GF-D8 (cell line): ENCODE data around the gene VDR.
"Not testable (repeated sequence)": the region's sequence is repeated elsewhere in the genome, so short reads cannot be mapped to it uniquely, and the experiment has no call there.

Experiments
- DNase-seq: peaks from one replicate; lab custom pipeline; 2025; lab: John Stamatoyannopoulos, UW

The VDR gene

DNA sequence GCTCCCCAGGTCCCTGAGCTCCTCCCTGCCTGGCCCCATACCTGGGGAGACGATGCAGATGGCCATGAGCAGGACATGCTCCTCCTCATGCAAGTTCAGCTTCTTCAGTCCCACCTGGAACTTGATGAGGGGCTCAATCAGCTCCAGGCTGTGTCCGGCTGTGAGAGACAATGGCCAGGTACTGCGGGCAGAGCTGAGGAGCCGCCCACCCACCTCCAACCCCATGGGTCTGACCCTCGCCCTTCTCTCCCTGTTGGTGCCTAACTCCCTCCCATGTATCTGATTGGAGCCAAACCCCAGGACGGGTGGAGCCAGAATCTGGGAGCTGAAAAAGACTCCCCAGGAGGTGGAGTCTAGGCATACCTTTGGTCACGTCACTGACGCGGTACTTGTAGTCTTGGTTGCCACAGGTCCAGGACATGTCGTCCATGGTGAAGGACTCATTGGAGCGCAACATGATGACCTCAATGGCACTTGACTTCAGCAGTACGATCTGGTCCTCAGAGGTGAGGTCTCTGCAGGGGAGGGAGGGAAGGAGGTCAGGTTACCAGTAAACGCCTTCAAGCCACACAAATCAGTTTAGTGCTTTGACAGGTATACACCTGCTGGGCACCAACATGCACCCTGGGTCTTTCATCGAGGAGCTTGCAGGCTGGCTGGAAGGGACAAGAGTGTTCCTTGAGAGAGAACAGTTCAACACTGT is 58.3 kb downstream of the VDR start:
- no peak for DNase-seq

DNA sequence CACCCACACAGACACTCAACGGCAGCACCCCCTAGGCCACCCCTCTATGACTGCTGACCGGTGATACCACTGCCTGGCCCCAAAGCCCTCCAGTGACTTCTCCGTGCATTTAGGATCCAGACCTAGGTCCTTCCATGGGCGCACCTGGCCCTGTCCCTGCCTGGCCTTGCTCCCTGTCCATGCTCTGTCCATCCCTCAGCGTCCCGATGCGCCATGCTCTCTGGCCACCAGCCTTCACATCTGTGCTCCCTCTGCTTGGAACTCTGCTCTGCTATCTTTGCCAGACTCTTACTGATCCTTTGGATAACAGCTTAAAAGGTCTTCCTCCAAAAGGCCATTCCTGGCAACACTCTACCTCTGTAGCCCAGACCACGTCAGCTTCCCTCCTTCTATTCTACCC is 59.7 kb downstream of the VDR start:
- no peak for DNase-seq

DNA sequence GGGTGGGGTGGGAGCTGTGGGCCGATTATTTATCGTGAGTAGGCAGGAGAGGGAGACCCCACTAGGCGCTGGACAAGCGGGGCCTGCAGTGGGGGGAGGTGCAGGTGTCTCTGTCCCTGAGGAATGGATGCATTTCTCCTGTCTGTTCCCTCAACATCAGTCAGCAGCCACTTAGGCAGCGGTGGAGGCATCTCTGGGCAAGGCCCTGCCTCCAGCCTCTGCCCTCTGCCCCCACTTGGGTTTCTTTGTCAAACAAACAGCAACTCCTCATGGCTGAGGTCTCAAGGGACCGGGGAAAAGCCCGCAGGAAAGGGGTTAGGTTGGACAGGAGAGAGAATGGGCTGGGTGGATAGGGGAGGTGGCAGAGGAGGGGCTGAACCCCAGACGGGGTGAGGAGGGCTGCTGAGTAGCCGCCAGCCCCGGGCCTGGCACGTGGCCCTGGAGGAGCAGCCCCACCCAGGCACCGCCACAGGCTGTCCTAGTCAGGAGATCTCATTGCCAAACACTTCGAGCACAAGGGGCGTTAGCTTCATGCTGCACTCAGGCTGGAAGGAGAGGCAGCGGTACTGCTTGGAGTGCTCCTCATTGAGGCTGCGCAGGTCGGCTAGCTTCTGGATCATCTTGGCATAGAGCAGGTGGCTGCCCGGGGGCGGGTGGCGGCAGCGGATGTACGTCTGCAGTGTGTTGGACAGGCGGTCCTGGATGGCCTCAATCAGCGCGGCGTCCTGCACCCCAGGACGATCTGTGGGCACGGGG is 60.4 kb downstream of the VDR start:
- DNase-seq, result no peak

DNA sequence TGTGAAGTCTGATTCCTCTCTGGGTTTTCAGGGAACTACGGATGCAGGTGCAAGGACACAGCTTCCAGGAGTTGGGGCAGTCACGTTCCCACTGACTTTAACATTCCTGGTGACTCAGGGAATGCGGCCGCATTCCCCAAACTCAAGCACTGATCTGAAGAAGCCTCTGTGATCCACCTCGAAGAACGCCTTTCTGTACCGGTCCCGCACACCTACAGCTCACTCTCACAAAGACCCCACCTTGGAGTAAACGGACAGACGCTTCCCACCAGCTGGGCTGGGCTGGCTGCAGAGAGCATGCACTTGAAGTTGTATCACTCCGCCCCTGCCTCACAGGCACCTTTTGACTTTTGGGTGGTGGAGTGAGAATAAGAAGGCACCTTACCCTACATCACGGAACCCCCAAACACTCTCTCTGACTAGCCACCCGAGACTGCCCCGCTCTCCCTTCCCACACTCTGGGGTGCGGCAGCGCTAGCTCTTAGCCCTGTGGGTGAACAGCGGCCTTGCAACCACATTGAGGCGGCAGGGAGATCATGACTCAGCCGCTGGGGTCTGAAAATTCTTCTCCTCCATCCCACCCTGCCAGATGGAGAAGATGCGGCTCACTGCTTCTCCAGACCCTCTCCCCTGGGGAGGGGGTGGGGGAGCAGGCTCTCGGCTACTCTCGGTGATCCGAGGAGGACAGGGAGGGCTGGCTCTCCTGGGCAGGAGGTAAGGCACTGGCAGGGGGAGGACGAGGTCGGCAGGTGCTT is 61.4 kb downstream of the VDR start:
- DNase-seq, result no peak

- DNase-seq, result not testable (repeated sequence)
Measured at GRCh38 chr12:47842543-47842942, 62.3 kb downstream of the VDR start.

DNA sequence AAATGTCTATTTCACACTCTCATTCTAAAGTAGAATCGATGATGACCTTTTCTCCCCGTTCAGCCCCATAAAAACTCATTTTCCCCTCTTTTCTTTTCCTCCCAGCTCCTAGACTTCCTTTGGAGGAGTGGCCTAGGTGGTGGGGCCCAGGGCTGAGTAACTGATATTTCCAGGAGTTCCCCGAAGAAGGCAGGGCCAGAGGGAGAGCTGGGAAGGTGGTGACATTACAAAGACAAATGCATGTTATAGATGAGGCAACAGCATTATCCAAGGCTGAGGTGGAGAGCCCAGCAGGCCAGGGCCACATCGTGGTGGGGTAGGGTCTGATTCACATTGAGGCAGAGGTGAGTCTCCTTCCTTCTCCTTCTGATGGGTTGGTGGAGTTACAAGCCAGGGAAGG is 62.9 kb downstream of the VDR start:
- DNase-seq, result no peak

GRCh38 chr12:47841501-47841900 is 63.3 kb downstream of the VDR start:
- DNase-seq, result no peak

DNA sequence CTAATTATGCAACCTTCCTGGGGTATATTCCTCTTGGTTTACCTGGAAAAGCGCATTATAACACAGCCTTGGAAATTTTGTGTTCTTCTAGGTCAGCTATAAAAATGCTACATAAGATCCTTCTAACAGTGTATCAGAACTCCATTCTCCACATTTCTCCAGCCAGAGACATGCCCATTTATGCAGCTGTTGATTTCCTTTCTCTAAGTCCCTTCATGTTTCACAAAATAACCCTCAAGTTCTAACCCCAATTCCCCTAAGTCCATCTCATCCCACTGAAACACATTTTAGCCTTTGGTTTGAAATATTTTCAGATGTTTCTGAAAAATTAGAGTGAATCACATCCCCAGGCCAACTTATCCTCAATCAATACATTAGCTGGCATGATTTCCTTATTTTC is 64.2 kb downstream of the VDR start:
- no peak for DNase-seq

GRCh38 chr12:47839214-47839876 is 65.4 kb downstream of the VDR start:
- no peak for DNase-seq

- DNase-seq, result no peak
Measured at GRCh38 chr12:47838286-47838931, 66.4 kb downstream of the VDR start.

DNA sequence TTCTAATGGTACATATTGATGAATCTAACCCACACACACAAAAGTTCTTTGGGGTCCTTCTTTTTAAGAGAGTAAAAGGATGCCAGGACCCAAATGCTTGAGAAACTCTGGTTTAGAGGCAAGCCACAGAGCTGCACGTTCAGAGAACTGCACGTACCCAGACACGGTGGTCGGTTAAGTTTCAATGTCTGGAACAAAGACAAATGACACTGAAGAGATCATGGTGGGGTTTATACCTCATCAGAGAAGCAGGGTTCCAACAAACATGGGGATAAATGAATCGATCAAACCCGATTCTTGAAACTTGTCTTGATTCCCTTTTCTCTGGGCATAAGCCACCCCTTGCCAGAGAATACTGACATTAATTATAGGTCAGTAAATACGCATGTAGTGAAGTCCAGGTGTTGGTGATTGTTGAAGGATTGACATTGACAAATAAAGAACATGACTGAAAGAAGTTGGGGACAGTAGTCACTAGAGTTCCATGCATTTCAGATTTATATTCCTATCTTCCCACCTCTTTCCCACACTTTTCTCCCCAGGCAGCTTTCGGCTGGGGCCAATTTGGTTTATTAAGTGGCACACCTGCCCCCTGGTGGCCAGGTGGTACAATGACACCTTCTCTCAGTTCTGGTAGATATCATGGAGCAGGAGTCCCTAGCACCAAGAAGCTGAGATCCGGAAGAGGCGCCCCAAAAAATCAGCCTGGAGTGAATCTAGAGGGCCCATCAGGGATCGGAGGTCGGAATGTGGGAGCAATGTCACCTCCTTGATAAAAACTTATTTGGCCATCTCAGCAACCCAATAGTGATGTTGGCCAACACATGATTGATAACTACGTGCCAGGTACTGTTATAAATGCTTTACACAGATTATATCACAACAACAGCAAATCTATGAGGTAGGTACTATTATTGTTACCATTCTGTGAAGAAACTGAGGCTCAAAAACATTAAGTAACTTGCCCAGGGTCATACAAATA is 67.3 kb downstream of the VDR start:
- no peak for DNase-seq

DNA sequence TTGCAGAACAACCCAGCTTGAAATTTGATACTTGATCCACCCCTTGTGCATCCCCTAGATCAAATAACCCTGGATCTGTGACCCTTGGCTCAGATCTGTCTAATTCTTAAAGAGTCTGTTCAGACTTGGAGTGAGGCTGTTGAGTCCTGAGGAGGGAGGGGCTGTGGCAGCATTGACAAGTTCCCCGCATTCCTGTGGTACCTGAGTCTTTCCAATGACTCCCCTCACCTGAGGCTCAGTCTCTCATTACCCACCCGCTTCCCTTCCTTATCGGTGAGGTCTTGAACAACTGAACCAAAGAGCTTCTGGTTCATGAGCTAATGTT is 69.0 kb downstream of the VDR start:
- no peak for DNase-seq

DNA sequence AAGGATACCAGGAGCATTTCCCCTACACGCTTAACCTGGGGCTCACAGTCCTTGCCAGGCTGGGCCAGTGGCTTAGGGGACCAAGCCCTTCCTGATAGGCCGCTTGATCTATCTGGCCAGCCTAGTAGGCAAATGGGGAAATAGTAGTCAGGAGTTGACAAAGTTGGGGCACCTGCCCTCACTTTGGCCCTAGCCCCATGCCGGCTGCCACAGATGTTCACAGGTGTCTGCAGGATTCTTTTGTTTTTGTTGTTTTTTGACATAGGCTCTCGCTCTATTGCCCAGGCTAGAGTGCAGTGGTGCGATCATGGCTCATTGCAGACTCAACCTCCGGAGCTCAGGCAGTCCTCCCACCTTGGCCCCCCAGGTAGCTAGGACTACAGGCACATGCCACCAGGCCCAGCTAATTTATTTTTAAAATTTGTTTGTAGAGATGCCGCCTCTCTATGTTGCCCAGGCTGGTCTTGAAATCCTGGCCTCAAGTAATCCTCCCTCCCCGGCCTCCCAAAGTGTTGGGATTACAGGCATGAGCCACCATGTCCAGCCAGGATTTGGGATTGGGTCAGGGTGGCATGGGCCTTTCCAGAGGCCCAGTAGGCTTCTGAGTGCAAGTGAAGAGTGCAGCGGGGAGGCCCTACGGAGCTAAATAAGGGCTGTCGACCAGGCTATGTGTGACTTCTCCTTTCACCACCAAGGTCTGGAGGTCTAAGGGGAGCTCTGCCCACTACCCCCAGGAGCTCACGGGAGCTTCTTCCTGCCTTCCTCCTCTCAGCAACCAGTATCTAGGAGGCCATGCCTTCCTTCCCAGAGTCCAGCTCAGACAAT is 69.6 kb downstream of the VDR start:
- no peak for DNase-seq

DNA sequence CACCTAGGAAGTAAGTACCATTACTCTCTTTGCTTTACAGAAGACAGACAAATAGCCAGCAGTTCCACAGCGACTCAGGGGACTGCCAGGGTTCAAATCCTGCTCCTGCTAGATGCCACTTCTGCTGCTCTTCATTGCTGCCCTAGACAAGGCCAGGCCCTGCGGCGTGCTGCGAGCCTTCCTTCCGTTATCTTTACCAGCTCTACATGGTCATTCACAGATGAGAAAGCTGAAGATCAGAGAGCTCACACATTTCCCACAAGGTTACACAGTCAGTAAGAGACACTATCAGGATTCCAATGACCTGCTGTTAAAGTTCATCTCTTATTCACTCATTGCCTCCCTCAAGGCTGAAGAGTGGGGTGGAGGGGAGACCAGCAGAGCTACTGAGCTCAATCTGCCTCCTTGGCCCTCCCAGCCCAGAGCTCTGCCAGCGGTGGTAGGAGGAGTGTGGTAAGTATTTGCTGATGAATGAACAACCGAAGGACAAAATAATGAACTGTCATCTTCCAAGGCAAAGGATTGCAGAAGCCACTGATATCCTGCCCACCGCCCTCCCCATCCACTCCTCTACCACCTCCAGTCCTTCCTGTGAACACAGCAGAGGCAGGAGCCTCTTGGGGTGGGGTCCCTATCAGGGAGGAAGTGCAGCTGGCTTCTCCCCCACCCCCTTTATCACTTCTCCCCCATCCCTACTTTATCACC is 70.4 kb downstream of the VDR start:
- DNase-seq, result no peak

- DNase-seq, result no peak
Measured at GRCh38 chr12:47833591-47834012, 71.2 kb downstream of the VDR start.

DNA sequence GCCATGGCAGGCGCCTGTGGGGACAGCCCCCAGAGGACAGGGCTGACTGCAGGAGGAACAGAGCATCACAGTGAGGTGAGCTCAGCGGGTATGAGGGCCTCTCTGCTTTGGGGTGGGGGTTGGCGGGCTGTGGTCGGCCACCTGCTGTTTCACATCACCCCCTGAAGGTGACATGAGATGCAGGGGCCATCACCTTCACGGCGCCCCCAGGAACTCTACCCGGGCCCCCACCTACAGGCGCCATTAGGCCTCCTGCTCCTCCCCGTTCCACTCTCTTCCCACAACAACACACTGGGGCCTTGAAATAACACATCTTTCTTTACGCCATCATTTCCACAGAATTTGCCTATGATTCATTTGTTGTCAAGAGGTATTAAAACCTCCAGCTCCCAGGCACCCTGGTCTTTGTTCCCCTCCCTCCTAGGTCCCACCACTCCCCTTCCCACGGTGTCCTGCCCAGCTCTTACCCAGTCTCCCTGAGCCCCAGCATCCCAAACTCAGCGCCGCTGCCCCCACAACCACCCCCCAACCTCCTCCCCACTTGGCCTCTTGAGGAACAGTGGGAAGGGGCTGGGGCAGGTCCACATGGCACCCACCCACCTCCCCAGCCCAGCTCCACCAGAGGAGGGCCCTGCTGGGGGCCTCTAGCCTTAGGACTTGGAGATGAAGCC is 72.4 kb downstream of the VDR start:
- no peak for DNase-seq

DNA sequence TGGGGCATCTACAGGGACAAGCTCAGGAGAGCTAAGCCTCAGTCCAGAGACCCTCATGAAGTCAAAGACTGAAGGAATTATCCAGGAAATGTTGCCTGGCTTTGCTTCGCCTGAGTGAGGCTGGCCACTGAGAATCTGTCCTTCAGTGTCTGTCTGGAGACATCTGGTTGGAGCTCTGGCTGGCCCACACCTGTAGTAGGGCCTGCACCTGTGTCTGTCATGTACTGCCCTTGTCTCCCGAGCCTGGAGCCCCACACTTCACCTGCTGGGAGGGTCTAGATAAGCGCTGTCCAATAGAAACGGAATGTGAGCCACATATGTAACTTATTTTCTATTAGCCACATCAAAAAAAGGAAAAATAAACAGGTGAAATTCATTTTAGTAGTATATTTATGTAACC is 75.2 kb downstream of the VDR start:
- DNase-seq, result no peak

- DNase-seq, result no peak
Measured at GRCh38 chr12:47828976-47829482, 75.8 kb downstream of the VDR start.
